Immature natural killer cell (primary cell): Measurements from ENCODE around the gene CD63. TPM values are rescaled to one million over a fixed set of nuclear protein-coding genes. Genes with fewer than 3 reads are reported as not detected.

Source experiments
- DNase-seq, 3 donors: peaks; one replicate each; pipeline ENCODE4 v3.0.0; 2022; ENCODE audit warnings: mixed read lengths in 1 of 3
- H3K27ac Mint-ChIP-seq, 6 donors: one replicate each; pipeline ENCODE4 v1.8.0; 2020; ENCODE audit warnings: mixed read lengths in 6 of 6, mild to moderate bottlenecking in 5 of 6, inconsistent platforms in 4 of 6, moderate library complexity in 3 of 6
- H3K27me3 Mint-ChIP-seq, 3 donors: one replicate each; pipeline ENCODE4 v1.8.0; 2020 to 2021; ENCODE audit warnings: low read depth in 3 of 3, mild to moderate bottlenecking in 3 of 3, mixed read lengths in 3 of 3, moderate library complexity in 3 of 3, inconsistent platforms in 1 of 3
- H3K36me3 Mint-ChIP-seq, 3 donors: one replicate each; pipeline ENCODE4 v1.8.0; 2020; ENCODE audit warnings: mixed read lengths in 3 of 3, inconsistent platforms in 2 of 3, mild to moderate bottlenecking in 2 of 3
- H3K4me1 Mint-ChIP-seq, 2 donors: one replicate each; pipeline ENCODE4 v1.8.0; 2020; ENCODE audit warnings: inconsistent platforms in 2 of 2, mild to moderate bottlenecking in 2 of 2, mixed read lengths in 2 of 2, moderate library complexity in 1 of 2
- H3K4me3 Mint-ChIP-seq, 5 donors: one replicate each; pipeline ENCODE4 v1.8.0; 2020; ENCODE audit warnings: mild to moderate bottlenecking in 5 of 5, mixed read lengths in 5 of 5, inconsistent platforms in 3 of 5, moderate library complexity in 3 of 5
- H3K9me3 Mint-ChIP-seq, 6 donors: one replicate each; pipeline ENCODE4 v1.8.0; 2020; ENCODE audit warnings: mild to moderate bottlenecking in 6 of 6, mixed read lengths in 6 of 6, inconsistent platforms in 4 of 6, moderate library complexity in 3 of 6
- polyA plus RNA-seq, 3 donors: library from polyadenylated mRNA; unstranded; fragments of 300-500 nt; fragmentation: Illumina TruSeq; gene quantifications; one replicate each; pipeline ENCODE4 v1.2.3, GENCODE V29; 2021

Gene CD63
- polyA plus RNA-seq, 3 donors from 2014 or later, result 1,258 to 1,754 (median 1,754) TPM

GRCh38 chr12:55703901-55704761 is 24.7 kb downstream of the CD63 start:
- no peaks in the 10 kb centered on the region for H3K9me3 Mint-ChIP-seq
- H3K27me3 Mint-ChIP-seq, result peaks cover 9 to 24% (median 11%) of the 10 kb centered on the region in 3 donors
- no peaks in the 10 kb centered on the region for H3K36me3 Mint-ChIP-seq
- no peak for DNase-seq
- H3K4me1 Mint-ChIP-seq, result peaks cover 18 to 22% of the 10 kb centered on the region in 2 donors
- no peak overlapping the region for H3K4me3 Mint-ChIP-seq
- no peak overlapping the region for H3K27ac Mint-ChIP-seq

GRCh38 chr12:55703288-55703687 is 25.5 kb downstream of the CD63 start:
- Mint-ChIP-seq H3K27ac (no peak overlapping the region), H3K27me3 (peaks cover 7 to 16% (median 9%) of the 10 kb centered on the region in 3 donors), H3K4me1 (peaks cover 11 to 14% of the 10 kb centered on the region in 2 donors), H3K36me3 (no peaks in the 10 kb centered on the region), H3K4me3 (no peak overlapping the region), H3K9me3 (no peaks in the 10 kb centered on the region)
- no peak for DNase-seq

- Mint-ChIP-seq H3K4me3 (no peak overlapping the region), H3K4me1 (peaks cover 8 to 9% of the 10 kb centered on the region in 2 donors), H3K36me3 (no peaks in the 10 kb centered on the region), H3K27me3 (peaks cover 4 to 13% (median 8%) of the 10 kb centered on the region in 3 donors), H3K27ac (no peak overlapping the region), H3K9me3 (no peaks in the 10 kb centered on the region)
- DNase-seq, result no peak
These were observed 25.9 kb downstream of the CD63 start for GRCh38 chr12:55702861-55703260.

- Mint-ChIP-seq H3K36me3 (no peaks in the 10 kb centered on the region), H3K27ac (peak overlapping the region in 1 of 6 donors; percentile 51), H3K4me3 (no peak overlapping the region), H3K4me1 (no peaks in the 10 kb centered on the region), H3K9me3 (no peaks in the 10 kb centered on the region), H3K27me3 (peaks cover 2 to 8% (median 8%) of the 10 kb centered on the region in 3 donors)
- no peak for DNase-seq
These were observed 28.4 kb downstream of the CD63 start for GRCh38 chr12:55700255-55701018.

- Mint-ChIP-seq H3K9me3 (no peaks in the 10 kb centered on the region), H3K27me3 (peaks cover 2 to 8% (median 6%) of the 10 kb centered on the region in 3 donors), H3K36me3 (no peaks in the 10 kb centered on the region), H3K4me1 (no peaks in the 10 kb centered on the region), H3K27ac (peak overlapping the region in 1 of 6 donors; percentile 4), H3K4me3 (no peak overlapping the region)
- no peak for DNase-seq
These were observed 29.2 kb downstream of the CD63 start for GRCh38 chr12:55699471-55700055.

GRCh38 chr12:55698965-55699364 is 29.8 kb downstream of the CD63 start:
- no peaks in the 10 kb centered on the region for H3K4me1 Mint-ChIP-seq
- DNase-seq, result no peak
- H3K27me3 Mint-ChIP-seq, result peaks cover 2 to 8% (median 6%) of the 10 kb centered on the region in 3 donors
- H3K27ac Mint-ChIP-seq, result no peak overlapping the region
- no peaks in the 10 kb centered on the region for H3K9me3 Mint-ChIP-seq
- H3K4me3 Mint-ChIP-seq, result no peak overlapping the region
- H3K36me3 Mint-ChIP-seq, result no peaks in the 10 kb centered on the region

- no peak for DNase-seq
- Mint-ChIP-seq H3K4me3 (no peak overlapping the region), H3K9me3 (no peaks in the 10 kb centered on the region), H3K27me3 (peaks cover 2 to 6% (median 4%) of the 10 kb centered on the region in 3 donors), H3K27ac (no peak overlapping the region), H3K36me3 (no peaks in the 10 kb centered on the region), H3K4me1 (no peaks in the 10 kb centered on the region)
These were observed 30.4 kb downstream of the CD63 start for GRCh38 chr12:55698241-55698955.

- H3K27ac Mint-ChIP-seq, result no peak overlapping the region
- no peaks in the 10 kb centered on the region for H3K9me3 Mint-ChIP-seq
- no peaks in the 10 kb centered on the region for H3K36me3 Mint-ChIP-seq
- peaks cover 0 to 2% (median 2%) of the 10 kb centered on the region in 3 donors for H3K27me3 Mint-ChIP-seq
- H3K4me3 Mint-ChIP-seq, result no peak overlapping the region
- no peak for DNase-seq
- no peaks in the 10 kb centered on the region for H3K4me1 Mint-ChIP-seq
These were observed 31.1 kb downstream of the CD63 start for GRCh38 chr12:55697686-55698085.

GRCh38 chr12:55696796-55697462 is 31.9 kb downstream of the CD63 start:
- Mint-ChIP-seq H3K4me3 (no peak overlapping the region), H3K36me3 (no peaks in the 10 kb centered on the region), H3K4me1 (no peaks in the 10 kb centered on the region), H3K9me3 (no peaks in the 10 kb centered on the region), H3K27ac (no peak overlapping the region), H3K27me3 (peaks cover 0 to 2% (median 2%) of the 10 kb centered on the region in 3 donors)
- DNase-seq, result no peak

- no peaks in the 10 kb centered on the region for H3K36me3 Mint-ChIP-seq
- no peak overlapping the region for H3K4me3 Mint-ChIP-seq
- H3K27me3 Mint-ChIP-seq, result peaks cover 0 to 2% (median under 1%) of the 10 kb centered on the region in 3 donors
- H3K9me3 Mint-ChIP-seq, result no peaks in the 10 kb centered on the region
- no peak overlapping the region for H3K27ac Mint-ChIP-seq
- no peak for DNase-seq
- H3K4me1 Mint-ChIP-seq, result no peaks in the 10 kb centered on the region
These were observed 32.7 kb downstream of the CD63 start for GRCh38 chr12:55696141-55696540.

- Mint-ChIP-seq H3K4me3 (no peak overlapping the region), H3K4me1 (no peaks in the 10 kb centered on the region), H3K27ac (no peak overlapping the region), H3K9me3 (no peaks in the 10 kb centered on the region), H3K27me3 (peaks cover 0 to 2% (median 0%) of the 10 kb centered on the region in 3 donors), H3K36me3 (no peaks in the 10 kb centered on the region)
- no peak for DNase-seq
These were observed 33.5 kb downstream of the CD63 start for GRCh38 chr12:55695349-55695748.

- Mint-ChIP-seq H3K27me3 (peaks cover 0 to 5% (median 0%) of the 10 kb centered on the region in 3 donors), H3K27ac (no peak overlapping the region), H3K36me3 (no peaks in the 10 kb centered on the region), H3K4me1 (no peaks in the 10 kb centered on the region), H3K9me3 (no peaks in the 10 kb centered on the region), H3K4me3 (no peak overlapping the region)
- no peak for DNase-seq
These were observed 34.2 kb downstream of the CD63 start for GRCh38 chr12:55694651-55695050.

- Mint-ChIP-seq H3K27ac (no peak overlapping the region), H3K9me3 (no peaks in the 10 kb centered on the region), H3K27me3 (peaks cover 0 to 5% (median 0%) of the 10 kb centered on the region in 3 donors), H3K4me1 (no peaks in the 10 kb centered on the region), H3K4me3 (no peak overlapping the region), H3K36me3 (no peaks in the 10 kb centered on the region)
- no peak for DNase-seq
These were observed 34.7 kb downstream of the CD63 start for GRCh38 chr12:55694188-55694515.
